ENCODE results near the gene SEMA4G. TPM values are rescaled to one million over a fixed set of nuclear protein-coding genes. Genes with fewer than 3 reads are reported as not detected.

SEMA4G gene
- total and polyA plus RNA-seq, 2 experiments from 2014 or later: 5.3 to 8.5 TPM

GRCh38 chr10:100976906-100977305 is 7.6 kb downstream of the SEMA4G start:
- TF ChIP-seq ZNF331 (CRISPR knock-in tag; IDR thresholded peaks at IDR 0.05; ENCODE audit: low read depth): no peak
- TF ChIP-seq ETS1 (IDR thresholded peaks at IDR 0.05): no peak
- TF ChIP-seq CTCF (conservative IDR thresholded peaks at IDR 0.05; ENCODE audit: low read depth in 2 of 2): no peak
- TF ChIP-seq ZNF114 (CRISPR knock-in tag; IDR thresholded peaks at IDR 0.05): no peak
- no peak for TF ChIP-seq ZNF462 (CRISPR knock-in tag; IDR thresholded peaks at IDR 0.05)
- TF ChIP-seq EZH2phosphoT487 (IDR thresholded peaks at IDR 0.05; ENCODE audit: unreplicated experiment): no peak
- TF ChIP-seq EZH2 (IDR thresholded peaks at IDR 0.05; ENCODE audit: low read depth, unreplicated experiment): no peak
- no peaks in the 10 kb centered on the region for H3K9me2 ChIP-seq (ENCODE audit: insufficient read depth)
- Mint-ChIP-seq H3K4me1 (peaks cover 15% of the 10 kb centered on the region), H3K9me3 (no peaks in the 10 kb centered on the region), H3K27ac (no peak overlapping the region), H3K27me3 (ENCODE audit: insufficient read depth, low read depth, poor library complexity) (peaks cover 4% of the 10 kb centered on the region), H3K4me3 (no peak overlapping the region), H3K36me3 (ENCODE audit: low read depth) (peaks cover 3% of the 10 kb centered on the region; the same call in 1 of the 3 replicates)
- no peaks in the 10 kb centered on the region for H3K27me3 ChIP-seq (ENCODE audit: insufficient read depth)
- H3K36me3 ChIP-seq (ENCODE audit: insufficient read depth): no peaks in the 10 kb centered on the region
- DNase-seq (ENCODE audit: low spot score): no peak
- no peaks in the 10 kb centered on the region for H4K20me1 ChIP-seq (replicated peaks; ENCODE audit: insufficient read depth)
- no peaks in the 10 kb centered on the region for H3K79me2 ChIP-seq (replicated peaks; ENCODE audit: insufficient read depth)
- no peak overlapping the region for H3K27ac ChIP-seq (ENCODE audit: low read depth)
- no peak overlapping the region for H3K4me3 ChIP-seq
- H3K4me1 ChIP-seq (ENCODE audit: insufficient read depth): peaks cover 4% of the 10 kb centered on the region; the same call in 1 of the 2 replicates
- H3K4me2 ChIP-seq: no peak overlapping the region
- ATAC-seq: no peak
- no peaks in the 10 kb centered on the region for H3F3A ChIP-seq (replicated peaks; ENCODE audit: low read depth)
- no peak overlapping the region for H2AFZ ChIP-seq
